ENCODE results near the gene CELF4. TPM values are rescaled to one million over a fixed set of nuclear protein-coding genes. Genes with fewer than 3 reads are reported as not detected.

The CELF4 gene
- total RNA-seq, 4 donors from 2014 or later, result not detected

GRCh38 chr18:37207343-37207742 is 358.3 kb downstream of the CELF4 start:
- Histone ChIP-seq H3K4me1 (no peaks in the 10 kb centered on the region), H3K4me3 (no peak overlapping the region), H3K9me3 (peaks cover 0 to 23% (median 3%) of the 10 kb centered on the region in 4 donors), H3K27ac (no peak overlapping the region), H3K36me3 (peaks cover 0 to 11% (median 0%) of the 10 kb centered on the region in 3 donors), H3K27me3 (no peaks in the 10 kb centered on the region)
- no peak for DNase-seq (ENCODE audit: low spot score in 2 of 2)
- 91 to 92% methylated on average over 1 of the region's 1 CpG for WGBS, 2 donors
- no peak for TF ChIP-seq POLR2A (IDR thresholded peaks at IDR 0.05)
- TF ChIP-seq EP300 (IDR thresholded peaks at IDR 0.05), result no peak
- TF ChIP-seq, protein P1, sequence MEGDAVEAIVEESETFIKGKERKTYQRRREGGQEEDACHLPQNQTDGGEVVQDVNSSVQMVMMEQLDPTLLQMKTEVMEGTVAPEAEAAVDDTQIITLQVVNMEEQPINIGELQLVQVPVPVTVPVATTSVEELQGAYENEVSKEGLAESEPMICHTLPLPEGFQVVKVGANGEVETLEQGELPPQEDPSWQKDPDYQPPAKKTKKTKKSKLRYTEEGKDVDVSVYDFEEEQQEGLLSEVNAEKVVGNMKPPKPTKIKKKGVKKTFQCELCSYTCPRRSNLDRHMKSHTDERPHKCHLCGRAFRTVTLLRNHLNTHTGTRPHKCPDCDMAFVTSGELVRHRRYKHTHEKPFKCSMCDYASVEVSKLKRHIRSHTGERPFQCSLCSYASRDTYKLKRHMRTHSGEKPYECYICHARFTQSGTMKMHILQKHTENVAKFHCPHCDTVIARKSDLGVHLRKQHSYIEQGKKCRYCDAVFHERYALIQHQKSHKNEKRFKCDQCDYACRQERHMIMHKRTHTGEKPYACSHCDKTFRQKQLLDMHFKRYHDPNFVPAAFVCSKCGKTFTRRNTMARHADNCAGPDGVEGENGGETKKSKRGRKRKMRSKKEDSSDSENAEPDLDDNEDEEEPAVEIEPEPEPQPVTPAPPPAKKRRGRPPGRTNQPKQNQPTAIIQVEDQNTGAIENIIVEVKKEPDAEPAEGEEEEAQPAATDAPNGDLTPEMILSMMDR (IDR thresholded peaks at IDR 0.05), result no peak

DNA sequence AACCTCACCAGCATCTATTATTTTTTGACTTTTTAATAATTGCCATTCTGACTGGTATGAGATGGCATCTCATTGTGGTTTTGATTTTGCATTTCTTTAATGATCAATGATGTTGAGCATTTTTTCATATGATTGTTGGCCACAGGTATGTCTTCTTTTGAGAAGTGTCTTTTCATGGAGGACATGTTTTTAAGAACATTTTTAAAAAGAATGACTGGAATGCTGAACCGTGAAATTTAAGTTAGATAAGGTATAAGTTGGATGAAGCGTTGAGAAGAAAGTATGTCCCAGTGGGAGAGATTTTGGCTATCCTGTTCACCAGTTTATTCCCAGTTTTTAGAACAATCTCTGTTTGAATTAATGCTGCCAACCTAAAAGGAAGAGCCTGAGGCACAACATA is 365.9 kb downstream of the CELF4 start:
- Histone ChIP-seq H3K27ac (no peak overlapping the region), H3K4me3 (no peak overlapping the region), H3K4me1 (no peaks in the 10 kb centered on the region), H3K36me3 (peaks cover 0 to 11% (median 0%) of the 10 kb centered on the region in 3 donors), H3K27me3 (no peaks in the 10 kb centered on the region), H3K9me3 (peaks cover 0 to 36% (median 5%) of the 10 kb centered on the region in 4 donors)
- no peak for DNase-seq (ENCODE audit: low spot score in 2 of 2)
- WGBS, 2 donors, result 90 to 94% methylated on average over 2 of the region's 2 CpGs
- TF ChIP-seq POLR2A (IDR thresholded peaks at IDR 0.05), result no peak
- TF ChIP-seq, protein P1 (IDR thresholded peaks at IDR 0.05), result no peak
- TF ChIP-seq EP300 (IDR thresholded peaks at IDR 0.05), result no peak
